WERI-Rb-1 (cell line): Measurements from ENCODE around the gene DNAJB14.

Source experiments
- DNase-seq: peaks from one replicate; pipeline ENCODE4 v3.0.0-alpha.2; 2020
- H3K27ac ChIP-seq: fragments of 250-450 bp; sonication (Bioruptor Pico); 2 replicates; pipeline ENCODE4 v1.5.1; 2020; ENCODE audit warnings: mild to moderate bottlenecking, moderate library complexity
- H3K27me3 ChIP-seq: fragments of 250-450 bp; sonication (Bioruptor Pico); 2 replicates; pipeline ENCODE4 v1.5.1; 2021; ENCODE audit warnings: mild to moderate bottlenecking, low read depth, moderate library complexity; ENCODE audit not compliant: insufficient read depth, severe bottlenecking
- H3K36me3 ChIP-seq: fragments of 250-450 bp; sonication (Bioruptor Pico); 2 replicates; pipeline ENCODE4 v1.5.1; 2020; ENCODE audit warnings: mild to moderate bottlenecking, moderate library complexity
- H3K4me3 ChIP-seq: 2 replicates; pipeline ENCODE4 v1.5.1; 2011; ENCODE audit warnings: low read depth, mild to moderate bottlenecking, control low read depth, low read length
- H3K9me3 ChIP-seq: fragments of 250-450 bp; sonication (Bioruptor Pico); 2 replicates; pipeline ENCODE4 v1.5.1; 2021; ENCODE audit warnings: mild to moderate bottlenecking, moderate library complexity; ENCODE audit not compliant: severe bottlenecking
- CTCF ChIP-seq: IDR thresholded peaks from 2 replicates; pipeline ENCODE4 v1.5.1; 2011; ENCODE audit warnings: low read depth, mild to moderate bottlenecking, control low read depth, inconsistent platforms, low read length

The DNAJB14 gene

GRCh38 chr4:99861120-99861905 is 85.1 kb downstream of the DNAJB14 start:
- TF ChIP-seq CTCF = no peak
- H3K27me3 ChIP-seq = no peaks in the 10 kb centered on the region
- H3K27ac ChIP-seq = no peak overlapping the region
- no peaks in the 10 kb centered on the region for H3K9me3 ChIP-seq
- no peak for DNase-seq
- H3K4me3 ChIP-seq = no peak overlapping the region
- H3K36me3 ChIP-seq = no peaks in the 10 kb centered on the region

GRCh38 chr4:99860521-99860920 is 85.9 kb downstream of the DNAJB14 start:
- H3K36me3 ChIP-seq = no peaks in the 10 kb centered on the region
- H3K4me3 ChIP-seq = no peak overlapping the region
- no peaks in the 10 kb centered on the region for H3K27me3 ChIP-seq
- no peak for TF ChIP-seq CTCF
- no peak overlapping the region for H3K27ac ChIP-seq
- no peak for DNase-seq
- no peaks in the 10 kb centered on the region for H3K9me3 ChIP-seq

- Histone ChIP-seq H3K4me3 (no peak overlapping the region), H3K36me3 (no peaks in the 10 kb centered on the region), H3K9me3 (no peaks in the 10 kb centered on the region), H3K27ac (no peak overlapping the region), H3K27me3 (no peaks in the 10 kb centered on the region)
- no peak for DNase-seq
- no peak for TF ChIP-seq CTCF
These were observed 86.8 kb downstream of the DNAJB14 start for GRCh38 chr4:99859618-99860017.

- no peaks in the 10 kb centered on the region for H3K9me3 ChIP-seq
- no peak for TF ChIP-seq CTCF
- DNase-seq = no peak
- no peak overlapping the region for H3K4me3 ChIP-seq
- no peak overlapping the region for H3K27ac ChIP-seq
- H3K27me3 ChIP-seq = no peaks in the 10 kb centered on the region
- no peaks in the 10 kb centered on the region for H3K36me3 ChIP-seq
These were observed 89.1 kb downstream of the DNAJB14 start for GRCh38 chr4:99857307-99857706.

GRCh38 chr4:99856166-99856565 is 90.3 kb downstream of the DNAJB14 start:
- Histone ChIP-seq H3K4me3 (no peak overlapping the region), H3K27ac (no peak overlapping the region), H3K9me3 (no peaks in the 10 kb centered on the region), H3K27me3 (no peaks in the 10 kb centered on the region), H3K36me3 (no peaks in the 10 kb centered on the region)
- no peak for TF ChIP-seq CTCF
- DNase-seq = no peak

GRCh38 chr4:99855678-99856077 is 90.7 kb downstream of the DNAJB14 start:
- H3K9me3 ChIP-seq = no peaks in the 10 kb centered on the region
- H3K27ac ChIP-seq = no peak overlapping the region
- H3K27me3 ChIP-seq = no peaks in the 10 kb centered on the region
- TF ChIP-seq CTCF = no peak
- no peak overlapping the region for H3K4me3 ChIP-seq
- H3K36me3 ChIP-seq = no peaks in the 10 kb centered on the region
- DNase-seq = no peak
